GM12878 (cell line): ENCODE results near the gene GRIK3.

Experiments
- BCL3 ChIP-seq: IDR thresholded peaks from 2 replicates; pipeline ENCODE4 v1.6.1; 2011; ENCODE audit warnings: borderline replicate concordance, low read depth, mild to moderate bottlenecking, moderate library complexity, low read length; ENCODE audit not compliant: insufficient read depth, poor library complexity, severe bottlenecking
- CBX5 ChIP-seq: sonication (generic); IDR thresholded peaks from 2 replicates; pipeline ENCODE4 v1.6.1; 2016; ENCODE audit warnings: low read depth, moderate library complexity, mild to moderate bottlenecking, inconsistent platforms
- CEBPZ ChIP-seq: fragments of 150-350 bp; IDR thresholded peaks from 2 replicates; pipeline ENCODE4 v1.6.1; 2016; ENCODE audit warnings: low read depth, low read length
- CTCF ChIP-seq, 3 experiments: IDR thresholded peaks in 2 of 3; conservative IDR thresholded peaks in 1 of 3; 2 replicates each; pipeline ENCODE4 v1.5.1; 2011; ENCODE audit warnings: low read depth in 3 of 3, low read length in 3 of 3, mild to moderate bottlenecking in 3 of 3, control low read depth in 2 of 3, moderate library complexity in 2 of 3, inconsistent platforms in 1 of 3, mixed read lengths in 1 of 3; ENCODE audit not compliant: control insufficient read depth in 2 of 3, insufficient read depth in 1 of 3; ENCODE audit errors: extremely low read depth in 1 of 3
- EZH2 ChIP-seq: IDR thresholded peaks from 2 replicates; pipeline ENCODE4 v1.6.1; 2012; ENCODE audit warnings: low read depth, mild to moderate bottlenecking, control low read depth, inconsistent platforms, low read length, borderline replicate concordance; ENCODE audit not compliant: control insufficient read depth
- HDAC2 ChIP-seq: fragments of 200-600 bp; sonication (generic); IDR thresholded peaks from 2 replicates; pipeline ENCODE4 v1.6.1; 2017
- NRF1 ChIP-seq: conservative IDR thresholded peaks from 2 replicates; pipeline ENCODE4 v1.6.1; 2011; ENCODE audit warnings: mild to moderate bottlenecking, low read depth, low read length, improper control_type of control experiment
- POLR2A ChIP-seq: IDR thresholded peaks from 2 replicates; pipeline ENCODE4 v1.6.1; 2011; ENCODE audit warnings: low read depth, mild to moderate bottlenecking, low read length
- SP1 ChIP-seq: IDR thresholded peaks from one replicate; pipeline ENCODE4 v1.6.1; 2011; ENCODE audit warnings: low read depth, low read length
- ZBTB11 ChIP-seq: fragments of 450-650 bp; formaldehyde crosslinking; IDR thresholded peaks from 2 replicates; pipeline ENCODE4 v1.5.0; 2022; ENCODE audit warnings: mild to moderate bottlenecking, missing genetic modification characterization

GRCh38 chr1:36763771-36764170, 270.5 kb downstream of the GRIK3 start:
- TF ChIP-seq ZBTB11 (CRISPR knock-in tag): no peak
- TF ChIP-seq CTCF (IDR thresholded peaks at IDR 0.05 in 2 of 3, conservative IDR thresholded peaks at IDR 0.05 in 1 of 3; ENCODE audit: control insufficient read depth in 2 of 3, extremely low read depth in 1 of 3, insufficient read depth in 1 of 3, low read depth in 3 of 3, low read length in 3 of 3): no peak
- TF ChIP-seq BCL3: no peak
- no peak for TF ChIP-seq CBX5
- no peak for TF ChIP-seq HDAC2
- TF ChIP-seq POLR2A: no peak
- TF ChIP-seq NRF1: no peak
- no peak for TF ChIP-seq CEBPZ
- TF ChIP-seq SP1: no peak
- TF ChIP-seq EZH2: no peak
